ENCODE data around the gene RALGDS. TPM values are rescaled to one million over a fixed set of nuclear protein-coding genes. Genes with fewer than 3 reads are reported as not detected.
A peak's percentile ranks its signal among the peaks of the same experiment; 100 is the strongest.

The RALGDS gene
- total and polyA plus RNA-seq, 2 experiments from 2014 or later: 8.6 to 20.3 TPM

GRCh38 chr9:133160742-133161546 lies 39.9 kb upstream of the RALGDS start:
- Histone ChIP-seq H3K4me2 (no peak overlapping the region), H3K27ac (ENCODE audit: low read depth) (no peak overlapping the region), H3K79me2 (replicated peaks; ENCODE audit: insufficient read depth) (no peaks in the 10 kb centered on the region), H2AFZ (no peak overlapping the region), H3K4me1 (ENCODE audit: insufficient read depth) (no peaks in the 10 kb centered on the region), H3K36me3 (ENCODE audit: insufficient read depth) (no peaks in the 10 kb centered on the region), H3K4me3 (no peak overlapping the region), H3K27me3 (ENCODE audit: insufficient read depth) (peaks cover 13% of the 10 kb centered on the region), H3K9me2 (ENCODE audit: insufficient read depth) (no peaks in the 10 kb centered on the region), H4K20me1 (replicated peaks; ENCODE audit: insufficient read depth) (no peaks in the 10 kb centered on the region; the same call in 1 of the 2 replicates), H3F3A (replicated peaks; ENCODE audit: low read depth) (no peaks in the 10 kb centered on the region)
- TF ChIP-seq NANOG (IDR thresholded peaks at IDR 0.05; ENCODE audit: borderline replicate concordance): no peak
- TF ChIP-seq POLR2AphosphoS5 (IDR thresholded peaks at IDR 0.05; ENCODE audit: low read depth): no peak
- TF ChIP-seq STAT1 (IDR thresholded peaks at IDR 0.05; ENCODE audit: unreplicated experiment): no peak
- peak; percentile 65 to 72 for TF ChIP-seq CTCF (conservative IDR thresholded peaks at IDR 0.05; ENCODE audit: low read depth in 2 of 2)
- TF ChIP-seq ZNF331 (CRISPR knock-in tag; IDR thresholded peaks at IDR 0.05; ENCODE audit: low read depth): no peak
- TF ChIP-seq EZH2phosphoT487 (IDR thresholded peaks at IDR 0.05; ENCODE audit: unreplicated experiment): no peak
- Mint-ChIP-seq H3K27ac (no peak overlapping the region), H3K27me3 (ENCODE audit: insufficient read depth, low read depth, poor library complexity) (peaks cover 24% of the 10 kb centered on the region), H3K36me3 (ENCODE audit: low read depth) (peaks cover 18% of the 10 kb centered on the region; the same call in 1 of the 3 replicates), H3K4me3 (no peak overlapping the region), H3K9me3 (no peaks in the 10 kb centered on the region), H3K4me1 (peaks cover 2% of the 10 kb centered on the region; the same call in 2 of the 3 replicates)
- DNase-seq (ENCODE audit: low spot score) (peak; percentile 68), ATAC-seq (peak; percentile 16)

- H3K27me3 Mint-ChIP-seq (ENCODE audit: insufficient read depth, low read depth, poor library complexity): peaks cover 15% of the 10 kb centered on the region
- no peak for DNase-seq (ENCODE audit: low spot score)
- H3K27ac ChIP-seq (ENCODE audit: low read depth): no peak overlapping the region
- ATAC-seq: no peak
- H3K4me2 ChIP-seq: no peak overlapping the region
- no peak overlapping the region for H2AFZ ChIP-seq
- H3K27ac Mint-ChIP-seq: no peak overlapping the region
- no peaks in the 10 kb centered on the region for H3K9me3 Mint-ChIP-seq
- no peaks in the 10 kb centered on the region; the same call in 1 of the 2 replicates for H4K20me1 ChIP-seq (replicated peaks; ENCODE audit: insufficient read depth)
- H3K4me1 Mint-ChIP-seq: peaks cover 2% of the 10 kb centered on the region; the same call in 2 of the 3 replicates
- peaks cover 18% of the 10 kb centered on the region; the same call in 2 of the 3 replicates for H3K36me3 Mint-ChIP-seq (ENCODE audit: low read depth)
- H3K27me3 ChIP-seq (ENCODE audit: insufficient read depth): peaks cover 13% of the 10 kb centered on the region
- H3F3A ChIP-seq (replicated peaks; ENCODE audit: low read depth): no peaks in the 10 kb centered on the region
- no peaks in the 10 kb centered on the region for H3K9me2 ChIP-seq (ENCODE audit: insufficient read depth)
- no peak overlapping the region for H3K4me3 ChIP-seq
- no peaks in the 10 kb centered on the region for H3K4me1 ChIP-seq (ENCODE audit: insufficient read depth)
- no peak overlapping the region for H3K4me3 Mint-ChIP-seq
- H3K79me2 ChIP-seq (replicated peaks; ENCODE audit: insufficient read depth): no peaks in the 10 kb centered on the region
- H3K36me3 ChIP-seq (ENCODE audit: insufficient read depth): no peaks in the 10 kb centered on the region
- TF ChIP-seq REST (IDR thresholded peaks at IDR 0.05; ENCODE audit: unreplicated experiment) (no peak), ZNF331 (CRISPR knock-in tag; IDR thresholded peaks at IDR 0.05; ENCODE audit: low read depth) (no peak), EZH2 (IDR thresholded peaks at IDR 0.05; ENCODE audit: low read depth, unreplicated experiment) (no peak), CTCF (conservative IDR thresholded peaks at IDR 0.05; ENCODE audit: low read depth in 2 of 2) (no peak), JUNB (IDR thresholded peaks at IDR 0.05; ENCODE audit: unreplicated experiment) (no peak), POLR2AphosphoS5 (IDR thresholded peaks at IDR 0.05; ENCODE audit: low read depth) (no peak), NANOG (IDR thresholded peaks at IDR 0.05; ENCODE audit: borderline replicate concordance) (no peak), EZH2phosphoT487 (IDR thresholded peaks at IDR 0.05; ENCODE audit: unreplicated experiment) (no peak), STAT1 (IDR thresholded peaks at IDR 0.05; ENCODE audit: unreplicated experiment) (no peak)
- TF ChIP-seq, protein P1, sequence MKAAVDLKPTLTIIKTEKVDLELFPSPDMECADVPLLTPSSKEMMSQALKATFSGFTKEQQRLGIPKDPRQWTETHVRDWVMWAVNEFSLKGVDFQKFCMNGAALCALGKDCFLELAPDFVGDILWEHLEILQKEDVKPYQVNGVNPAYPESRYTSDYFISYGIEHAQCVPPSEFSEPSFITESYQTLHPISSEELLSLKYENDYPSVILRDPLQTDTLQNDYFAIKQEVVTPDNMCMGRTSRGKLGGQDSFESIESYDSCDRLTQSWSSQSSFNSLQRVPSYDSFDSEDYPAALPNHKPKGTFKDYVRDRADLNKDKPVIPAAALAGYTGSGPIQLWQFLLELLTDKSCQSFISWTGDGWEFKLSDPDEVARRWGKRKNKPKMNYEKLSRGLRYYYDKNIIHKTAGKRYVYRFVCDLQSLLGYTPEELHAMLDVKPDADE (IDR thresholded peaks at IDR 0.05): no peak
Measured at GRCh38 chr9:133158695-133159094, 37.7 kb upstream of the RALGDS start.
